Measurements from ENCODE around the gene ARHGEF40. TPM values are rescaled to one million over a fixed set of nuclear protein-coding genes. Genes with fewer than 3 reads are reported as not detected.

ARHGEF40 gene
- total RNA-seq: 10 to 100 TPM; 14.4 to 22.8 (median 17.6) TPM

GRCh38 chr14:21070083-21070609 is at the start of gene ARHGEF40:
Gene ARHGEF40, plus strand, starts transcription at chr14:21070304. Its CDS starts 93 bp downstream, at chr14:21070397.
- WGBS: 4% methylated on average over 11 of the region's 63 CpGs
- peak within 1 kb of the TSS; percentile 90 for H3K27ac ChIP-seq
- DNase-seq (ENCODE audit: low spot score in 2 of 2): no peak
- H3K4me3 ChIP-seq: peak within 1 kb of the TSS; percentile 88
- TF ChIP-seq, protein P1, sequence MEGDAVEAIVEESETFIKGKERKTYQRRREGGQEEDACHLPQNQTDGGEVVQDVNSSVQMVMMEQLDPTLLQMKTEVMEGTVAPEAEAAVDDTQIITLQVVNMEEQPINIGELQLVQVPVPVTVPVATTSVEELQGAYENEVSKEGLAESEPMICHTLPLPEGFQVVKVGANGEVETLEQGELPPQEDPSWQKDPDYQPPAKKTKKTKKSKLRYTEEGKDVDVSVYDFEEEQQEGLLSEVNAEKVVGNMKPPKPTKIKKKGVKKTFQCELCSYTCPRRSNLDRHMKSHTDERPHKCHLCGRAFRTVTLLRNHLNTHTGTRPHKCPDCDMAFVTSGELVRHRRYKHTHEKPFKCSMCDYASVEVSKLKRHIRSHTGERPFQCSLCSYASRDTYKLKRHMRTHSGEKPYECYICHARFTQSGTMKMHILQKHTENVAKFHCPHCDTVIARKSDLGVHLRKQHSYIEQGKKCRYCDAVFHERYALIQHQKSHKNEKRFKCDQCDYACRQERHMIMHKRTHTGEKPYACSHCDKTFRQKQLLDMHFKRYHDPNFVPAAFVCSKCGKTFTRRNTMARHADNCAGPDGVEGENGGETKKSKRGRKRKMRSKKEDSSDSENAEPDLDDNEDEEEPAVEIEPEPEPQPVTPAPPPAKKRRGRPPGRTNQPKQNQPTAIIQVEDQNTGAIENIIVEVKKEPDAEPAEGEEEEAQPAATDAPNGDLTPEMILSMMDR (IDR thresholded peaks at IDR 0.05): no peak
- TF ChIP-seq POLR2AphosphoS5 (IDR thresholded peaks at IDR 0.05) (no peak), EP300 (IDR thresholded peaks at IDR 0.05) (no peak), POLR2A (IDR thresholded peaks at IDR 0.05) (no peak)
- peaks cover 42% of the 10 kb centered on the region for H3K4me1 ChIP-seq
- H3K27me3 ChIP-seq: no peaks in the 10 kb centered on the region
- peaks cover 7% of the 10 kb centered on the region for H3K36me3 ChIP-seq
- H3K9me3 ChIP-seq: no peaks in the 10 kb centered on the region

GRCh38 chr14:21020977-21021545 is 49.0 kb upstream of the ARHGEF40 start:
- Histone ChIP-seq H3K27me3 (no peaks in the 10 kb centered on the region), H3K27ac (peak overlapping the region; percentile 94), H3K4me1 (peaks cover 50% of the 10 kb centered on the region), H3K9me3 (no peaks in the 10 kb centered on the region), H3K36me3 (peaks cover 49% of the 10 kb centered on the region), H3K4me3 (no peak overlapping the region)
- WGBS: 81% methylated on average over 5 of the region's 5 CpGs
- DNase-seq (ENCODE audit: low spot score in 2 of 2): peak in 1 of 2 donors; percentile 62
- TF ChIP-seq POLR2A (IDR thresholded peaks at IDR 0.05) (no peak), POLR2AphosphoS5 (IDR thresholded peaks at IDR 0.05) (no peak), EP300 (IDR thresholded peaks at IDR 0.05) (no peak)
- TF ChIP-seq, protein P1 (IDR thresholded peaks at IDR 0.05): no peak

GRCh38 chr14:21022686-21023085 is 47.4 kb upstream of the ARHGEF40 start:
- WGBS: 79% methylated on average over 5 of the region's 5 CpGs
- Histone ChIP-seq H3K4me1 (peaks cover 58% of the 10 kb centered on the region), H3K36me3 (peaks cover 41% of the 10 kb centered on the region), H3K4me3 (peak overlapping the region; percentile 86), H3K27me3 (no peaks in the 10 kb centered on the region), H3K9me3 (no peaks in the 10 kb centered on the region), H3K27ac (peak overlapping the region; percentile 94)
- no peak for DNase-seq (ENCODE audit: low spot score in 2 of 2)
- TF ChIP-seq, protein P1 (IDR thresholded peaks at IDR 0.05): no peak
- TF ChIP-seq POLR2AphosphoS5 (IDR thresholded peaks at IDR 0.05): no peak
- TF ChIP-seq POLR2A (IDR thresholded peaks at IDR 0.05): no peak
- no peak for TF ChIP-seq EP300 (IDR thresholded peaks at IDR 0.05)

DNA sequence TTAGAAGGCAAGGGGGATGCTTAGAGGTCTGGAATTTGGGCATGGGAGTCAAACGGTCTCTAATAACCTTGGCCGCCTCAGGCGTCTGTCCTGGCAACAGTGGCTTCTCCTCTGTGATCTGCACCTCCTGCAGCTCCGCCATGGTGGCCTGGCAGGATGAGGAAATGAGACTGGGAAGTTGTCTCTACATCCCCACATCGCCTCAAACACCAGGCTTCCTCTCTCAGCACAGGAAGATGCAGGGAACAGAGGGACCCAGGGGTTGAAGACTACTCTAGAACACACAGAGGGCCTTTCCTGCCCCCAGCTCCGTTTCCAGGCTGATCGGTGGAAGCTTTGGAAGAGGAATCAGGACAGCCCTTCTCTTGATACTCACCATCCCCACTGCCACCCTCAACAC is 46.9 kb upstream of the ARHGEF40 start:
- Histone ChIP-seq H3K27ac (peak overlapping the region; percentile 94), H3K36me3 (peaks cover 36% of the 10 kb centered on the region), H3K4me1 (peaks cover 58% of the 10 kb centered on the region), H3K4me3 (peak overlapping the region; percentile 86), H3K27me3 (no peaks in the 10 kb centered on the region), H3K9me3 (no peaks in the 10 kb centered on the region)
- 66% methylated on average over 7 of the region's 7 CpGs for WGBS
- no peak for TF ChIP-seq POLR2A (IDR thresholded peaks at IDR 0.05)
- TF ChIP-seq EP300 (IDR thresholded peaks at IDR 0.05): no peak
- no peak for TF ChIP-seq POLR2AphosphoS5 (IDR thresholded peaks at IDR 0.05)
- TF ChIP-seq, protein P1 (IDR thresholded peaks at IDR 0.05): no peak
- DNase-seq (ENCODE audit: low spot score in 2 of 2): peak in 1 of 2 donors; percentile 58

DNA sequence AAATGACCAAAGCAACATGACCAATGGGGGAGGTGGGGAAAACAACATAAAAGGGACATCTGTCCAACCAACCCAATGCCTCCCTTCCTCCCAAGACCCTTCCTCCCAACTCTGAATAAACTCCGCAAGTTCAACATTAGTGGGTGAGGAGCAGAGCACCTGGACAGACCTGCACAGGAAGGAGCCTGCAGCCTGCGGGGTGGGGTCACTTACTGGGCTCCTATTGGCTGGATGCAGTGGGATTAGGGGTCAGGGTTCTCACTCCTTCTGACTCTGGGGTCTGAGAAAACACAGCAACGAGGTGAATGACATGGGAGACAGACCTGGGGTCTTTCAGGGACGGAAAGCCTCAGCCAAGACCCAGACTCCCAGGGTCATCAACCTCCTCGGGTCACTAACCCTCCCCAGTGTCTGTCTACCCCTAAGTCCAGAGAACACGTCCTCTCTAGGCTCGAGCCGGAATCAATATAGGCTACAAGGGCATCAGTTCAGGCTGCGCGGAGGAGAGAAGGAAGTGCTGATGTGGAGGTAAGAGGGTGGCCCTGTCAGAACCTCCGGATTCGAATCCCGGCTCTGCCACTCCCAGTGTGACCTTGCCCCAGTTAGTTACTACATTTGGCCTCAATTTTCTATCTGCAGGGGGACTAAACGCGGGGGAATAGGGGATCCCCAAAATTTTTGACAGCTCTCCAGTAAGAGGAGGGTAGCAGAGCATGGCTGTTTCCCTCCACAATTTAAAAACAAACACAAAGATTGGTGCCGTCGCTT is 46.1 kb upstream of the ARHGEF40 start:
- Histone ChIP-seq H3K27me3 (no peaks in the 10 kb centered on the region), H3K9me3 (no peaks in the 10 kb centered on the region), H3K27ac (peak overlapping the region; percentile 94), H3K4me1 (peaks cover 58% of the 10 kb centered on the region), H3K4me3 (peak overlapping the region; percentile 86), H3K36me3 (peaks cover 28% of the 10 kb centered on the region)
- WGBS: 22% methylated on average over 17 of the region's 17 CpGs
- TF ChIP-seq, protein P1 (IDR thresholded peaks at IDR 0.05): no peak
- no peak for TF ChIP-seq EP300 (IDR thresholded peaks at IDR 0.05)
- TF ChIP-seq POLR2AphosphoS5 (IDR thresholded peaks at IDR 0.05): no peak
- TF ChIP-seq POLR2A (IDR thresholded peaks at IDR 0.05): no peak
- peak in 1 of 2 donors; percentile 74 for DNase-seq (ENCODE audit: low spot score in 2 of 2)
